A549 treated with AZD2906 at 1 μM for 4 hours (cell line): Measurements from ENCODE around the gene TBC1D2B. TPM values are rescaled to one million over a fixed set of nuclear protein-coding genes. Genes with fewer than 3 reads are reported as not detected.

Source experiments
- total RNA-seq: library from RNA; stranded (reverse); fragments of 200-300 nt; extraction: Qiagen RNA extraction; gene quantifications from 5 replicates; pipeline ENCODE4 v1.2.3, GENCODE V29; 2022

TBC1D2B gene
- total RNA-seq = 14.6 to 17.6 TPM (median 15.7 TPM) in 5 replicates

GRCh38 chr15:78077053-78077870 is at the start of gene TBC1D2B:
Gene TBC1D2B, minus strand, starts transcription at chr15:78077711. Its CDS starts 59 bp downstream, at chr15:78077652.

DNA sequence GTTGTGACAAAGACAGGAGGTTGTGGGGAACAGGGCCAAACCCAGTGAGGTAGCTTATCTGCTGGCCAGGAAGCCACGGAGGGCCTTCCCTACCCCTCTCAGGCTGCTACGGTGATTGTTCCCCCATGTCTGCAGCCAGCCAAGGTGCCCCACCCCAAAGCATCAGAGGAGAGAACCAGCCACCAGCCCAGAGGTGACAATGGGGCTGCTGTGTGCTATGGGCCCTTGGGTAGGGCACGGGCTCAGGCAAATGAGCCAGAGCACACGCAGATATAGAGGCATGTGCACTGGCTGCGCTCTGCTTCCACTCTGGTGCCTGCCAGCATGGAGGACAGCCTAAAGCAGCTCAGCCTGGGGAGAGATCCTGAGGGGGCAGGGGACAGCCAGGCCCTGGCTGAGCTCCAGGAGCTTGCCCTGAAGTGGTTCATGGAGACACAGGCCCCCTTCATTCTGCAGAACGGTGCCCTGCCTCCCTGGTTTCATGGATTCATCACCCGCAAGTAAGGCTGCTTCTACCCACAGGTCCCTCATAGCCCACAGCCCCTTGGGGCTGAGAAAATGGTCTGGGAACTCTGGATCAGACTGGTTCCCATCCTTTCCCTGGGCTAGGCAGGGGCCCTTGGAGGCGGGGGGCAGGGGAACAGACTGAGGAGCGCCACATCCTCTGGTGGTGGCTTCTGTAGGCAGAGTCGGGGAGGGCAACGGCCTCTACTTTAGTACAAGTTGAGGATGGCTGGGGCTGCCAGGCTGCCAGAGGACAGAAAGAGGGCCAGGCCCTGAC is 14.9 kb upstream of the TBC1D2B start, which contains the start of gene SH2D7:
Gene SH2D7 (plus strand): TSS at position 301 of the 781 bp plus-strand sequence. CDS start 24 bp downstream, at position 325.

Other genes with a start within 250 kb of the TBC1D2B start
- not detected in 5 replicates for gene SH2D7, start 14.8 kb upstream of the TBC1D2B start, total RNA-seq
- gene CIB2, start 53.7 kb upstream of the TBC1D2B start, total RNA-seq = 24.4 to 28.2 TPM (median 28.0 TPM) in 5 replicates
- 63.4 to 90.4 TPM (median 64.7 TPM) in 5 replicates for gene IDH3A, start 71.7 kb upstream of the TBC1D2B start, total RNA-seq
- 0.10 to 0.48 TPM (median 0.26 TPM) in 5 replicates for gene ACSBG1, start 156.9 kb upstream of the TBC1D2B start, total RNA-seq
- 0.06 to 0.11 TPM (median 0.10 TPM) in 3 of 5 replicates, not detected in the others for gene DNAJA4, start 186.9 kb upstream of the TBC1D2B start, total RNA-seq
- 79.3 to 124 TPM (median 84.3 TPM) in 5 replicates for gene SKIC8, start 221.9 kb upstream of the TBC1D2B start, total RNA-seq